Colonic mucosa (tissue), 4 donors: Measurements from ENCODE around the gene FOXM1. TPM values are rescaled to one million over a fixed set of nuclear protein-coding genes. Genes with fewer than 3 reads are reported as not detected.

Experiments
- DNase-seq: peaks from one replicate; pipeline ENCODE4 v3.0.0-alpha.2; 2020
- H3K27ac ChIP-seq: fragments of 200-600 bp; one replicate; pipeline ENCODE4 v1.8.0; 2021
- H3K27me3 ChIP-seq: fragments of 200-600 bp; one replicate; pipeline ENCODE4 v1.8.0; 2021
- H3K36me3 ChIP-seq: fragments of 200-600 bp; one replicate; pipeline ENCODE4 v1.8.0; 2021
- H3K4me1 ChIP-seq: fragments of 200-600 bp; one replicate; pipeline ENCODE4 v1.8.0; 2021; ENCODE audit warnings: mild to moderate bottlenecking
- H3K4me3 ChIP-seq: fragments of 200-600 bp; one replicate; pipeline ENCODE4 v1.8.0; 2021
- H3K9ac ChIP-seq, 2 donors: one replicate each; pipeline ENCODE4 v1.7.0; 2013; ENCODE audit warnings: control low read depth in 2 of 2, low read depth in 2 of 2, low read length in 2 of 2
- H3K9me3 ChIP-seq: fragments of 200-600 bp; one replicate; pipeline ENCODE4 v1.8.0; 2021
- CTCF ChIP-seq: fragments of 200-600 bp; IDR thresholded peaks from one replicate; pipeline ENCODE4 v1.8.0; 2022; ENCODE audit warnings: antibody characterized with exemption, mild to moderate bottlenecking
- intact Hi-C: fragments of 100-400 bp; cut with DNase I; formaldehyde crosslinking; loops from one replicate; pipeline ENCODE4 v1.14.1; 2022
- total RNA-seq, 2 donors: library from RNA; stranded (reverse); fragmentation: NEBNext Ultra II Directional in 1 of 2; extraction: Animal tissue kit (Norgen Biotek cat#: 25700) in 1 of 2; gene quantifications; one replicate each; pipeline ENCODE4 v1.2.1, GENCODE V29; 2021
- donor health status: healthy.
- donor health status: DM: no; HTN: no; CAD: no.
- donor health status: DM: no; HTN: no; CAD: no.

The FOXM1 gene
- total RNA-seq, 2 donors from 2014 or later = 18.4 to 89.3 TPM

GRCh38 chr12:2824541-2824940 is 52.4 kb downstream of the FOXM1 start:
- H3K4me3 ChIP-seq = no peak overlapping the region
- intact Hi-C loops = no loop called here

GRCh38 chr12:2823483-2823882 is 53.5 kb downstream of the FOXM1 start:
- DNase-seq = no peak
- H3K9me3 ChIP-seq = no peaks in the 10 kb centered on the region
- no peak for TF ChIP-seq CTCF
- H3K27ac ChIP-seq = no peak overlapping the region
- peaks cover 12% of the 10 kb centered on the region for H3K36me3 ChIP-seq
- H3K27me3 ChIP-seq = no peaks in the 10 kb centered on the region
- no peak overlapping the region for H3K9ac ChIP-seq
- H3K4me1 ChIP-seq = no peaks in the 10 kb centered on the region
- H3K4me3 ChIP-seq = no peak overlapping the region
- intact Hi-C loops = no loop called here

More at GRCh38 chr12:2824541-2824940, 52.4 kb downstream of the FOXM1 start:
- DNase-seq = no peak
- no peaks in the 10 kb centered on the region for H3K9me3 ChIP-seq
- no peak overlapping the region for H3K9ac ChIP-seq
- no peaks in the 10 kb centered on the region for H3K4me1 ChIP-seq
- H3K27ac ChIP-seq = no peak overlapping the region
- no peaks in the 10 kb centered on the region for H3K27me3 ChIP-seq
- H3K36me3 ChIP-seq = peaks cover 12% of the 10 kb centered on the region
- TF ChIP-seq CTCF = no peak

- Histone ChIP-seq H3K27me3 (no peaks in the 10 kb centered on the region), H3K9ac (no peak overlapping the region), H3K4me3 (no peak overlapping the region), H3K9me3 (no peaks in the 10 kb centered on the region), H3K27ac (no peak overlapping the region), H3K36me3 (peaks cover 12% of the 10 kb centered on the region), H3K4me1 (no peaks in the 10 kb centered on the region)
- DNase-seq = no peak
- TF ChIP-seq CTCF = no peak
- intact Hi-C loops = no loop called here
Measured at GRCh38 chr12:2820432-2820831, 56.5 kb downstream of the FOXM1 start.

- peaks cover 12% of the 10 kb centered on the region for H3K36me3 ChIP-seq
- no peaks in the 10 kb centered on the region for H3K4me1 ChIP-seq
- intact Hi-C loops = no loop called here
- H3K9me3 ChIP-seq = no peaks in the 10 kb centered on the region
- H3K27ac ChIP-seq = no peak overlapping the region
- no peaks in the 10 kb centered on the region for H3K27me3 ChIP-seq
- no peak overlapping the region for H3K4me3 ChIP-seq
- H3K9ac ChIP-seq = no peak overlapping the region
- TF ChIP-seq CTCF = no peak
- DNase-seq = no peak
Measured at GRCh38 chr12:2819810-2820209, 57.2 kb downstream of the FOXM1 start.

- Histone ChIP-seq H3K4me1 (peaks cover 14% of the 10 kb centered on the region), H3K27ac (peak overlapping the region; percentile 92), H3K9me3 (no peaks in the 10 kb centered on the region), H3K4me3 (peak overlapping the region; percentile 64), H3K27me3 (no peaks in the 10 kb centered on the region), H3K36me3 (no peaks in the 10 kb centered on the region), H3K9ac (peak overlapping the region; percentile 86 to 97)
- peak; percentile 70 for DNase-seq
- intact Hi-C loops = no loop called here
- TF ChIP-seq CTCF = peak; percentile 62
Measured at GRCh38 chr12:2813214-2814185, 63.5 kb downstream of the FOXM1 start.
